LNCaP clone FGC (cell line): ENCODE measurements around the gene MRPL41.
A peak's percentile ranks its signal among the peaks of the same experiment; 100 is the strongest.
"Not testable (repeated sequence)": the region's sequence is repeated elsewhere in the genome, so short reads cannot be mapped to it uniquely, and the experiment has no call there.

Experiments
- DNase-seq: peaks from one replicate; pipeline ENCODE4 v3.0.0-alpha.2; 2011; ENCODE audit warnings: low read depth
- H3K4me3 ChIP-seq: 2 replicates; pipeline ENCODE4 v1.5.1; 2011; ENCODE audit warnings: mild to moderate bottlenecking, low read depth, low read length, control low read depth
- CTCF ChIP-seq: IDR thresholded peaks from 2 replicates; pipeline ENCODE4 v1.5.1; 2012; ENCODE audit warnings: mild to moderate bottlenecking; ENCODE audit not compliant: control insufficient read depth, insufficient read depth; ENCODE audit errors: extremely low read depth

Gene MRPL41

GRCh38 chr9:137590123-137590468 lies 38.4 kb downstream of the MRPL41 start:
- no peak for TF ChIP-seq CTCF
- peak overlapping the region; percentile 88 for H3K4me3 ChIP-seq
- DNase-seq = no peak

GRCh38 chr9:137590469-137591383 lies 39.0 kb downstream of the MRPL41 start, which contains the start of gene ZMYND19:
Gene ZMYND19, minus strand, starts transcription at chr9:137590512. Its CDS starts 249 bp downstream, at chr9:137590263.
- DNase-seq = no peak
- peak within 1 kb of the TSS; percentile 88 for H3K4me3 ChIP-seq
- TF ChIP-seq CTCF = no peak

GRCh38 chr9:137592767-137593166 lies 41.1 kb downstream of the MRPL41 start:
- H3K4me3 ChIP-seq = peak overlapping the region; percentile 35
- peak; percentile 81 for DNase-seq
- no peak for TF ChIP-seq CTCF

- peak overlapping the region; percentile 35 for H3K4me3 ChIP-seq
- no peak for DNase-seq
- no peak for TF ChIP-seq CTCF
Measured at GRCh38 chr9:137593176-137593575, 41.5 kb downstream of the MRPL41 start.

GRCh38 chr9:137596577-137596976 lies 44.9 kb downstream of the MRPL41 start:
- not testable (repeated sequence) for H3K4me3 ChIP-seq, DNase-seq

GRCh38 chr9:137598943-137599342 lies 47.3 kb downstream of the MRPL41 start:
- no peak overlapping the region for H3K4me3 ChIP-seq
- DNase-seq = no peak
- TF ChIP-seq CTCF = no peak
